Measurements from ENCODE around the gene AMN1. TPM values are rescaled to one million over a fixed set of nuclear protein-coding genes. Genes with fewer than 3 reads are reported as not detected.

The AMN1 gene
- total RNA-seq, 1 experiment from 2014 or later: 26.9 TPM

DNA sequence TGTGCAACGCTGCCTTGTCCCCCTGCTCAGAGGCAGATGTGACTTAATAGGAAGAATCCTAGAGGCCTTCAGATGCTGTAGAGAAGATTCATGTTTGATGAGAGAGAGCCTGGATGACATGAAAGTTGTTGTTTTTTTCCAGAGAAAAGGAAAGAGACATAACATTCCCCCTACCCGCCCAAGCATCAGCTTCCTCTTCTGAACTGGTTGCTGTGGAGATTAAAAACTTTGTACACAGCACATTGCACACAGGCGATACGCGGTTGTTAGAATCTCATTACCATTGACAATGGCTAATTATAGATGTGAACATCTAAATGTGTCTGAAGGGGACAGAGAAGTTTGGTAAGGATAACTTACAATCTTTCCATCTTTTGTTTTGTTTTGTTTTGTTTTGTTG, 82.9 kb downstream of the AMN1 start:
- no peaks in the 10 kb centered on the region for H3K9me3 ChIP-seq (ENCODE audit: control insufficient read depth in 1 of 2, insufficient read depth in 1 of 2, low read depth in 1 of 2, low read length in 2 of 2)
- CTCF ChIA-PET: interaction anchor here (1.7 kb wide), 1 partner anchor 7 kb away, joined by 4 read pairs; no protein-coding TSS in a partner anchor
- DNase-seq (ENCODE audit: low read depth, low spot score) (no peak), ATAC-seq (no peak)
- H3K27ac ChIP-seq (ENCODE audit: low read depth, low read length): no peak overlapping the region
- H3K4me3 ChIP-seq (replicated peaks in 1 of 2; ENCODE audit: low read depth in 1 of 2, low read length in 2 of 2): no peak overlapping the region
- no peak overlapping the region for H3K4me2 ChIP-seq (ENCODE audit: low read length)
- BruUV-seq (replicated peaks): no TSS peak
- H3K9me2 ChIP-seq (ENCODE audit: insufficient read depth): no peaks in the 10 kb centered on the region; the same call in 1 of the 2 replicates
- no peaks in the 10 kb centered on the region for H4K20me1 ChIP-seq (ENCODE audit: insufficient read depth)
- TF ChIP-seq JUND (IDR thresholded peaks at IDR 0.05) (no peak), CBX3 (IDR thresholded peaks at IDR 0.05; ENCODE audit: low read depth) (no peak), POLR2A (IDR thresholded peaks at IDR 0.05; ENCODE audit: borderline replicate concordance, extremely low read depth, insufficient read depth, insufficient read length) (no peak), SP1 (IDR thresholded peaks at IDR 0.05; ENCODE audit: low read depth) (no peak), RAD21 (IDR thresholded peaks at IDR 0.05; ENCODE audit: low read depth) (no peak), EZH2 (IDR thresholded peaks at IDR 0.05) (no peak), ZFX (IDR thresholded peaks at IDR 0.05) (no peak), TCF7L2 (IDR thresholded peaks at IDR 0.05; ENCODE audit: borderline replicate concordance, extremely low read depth, insufficient read depth, insufficient read length) (no peak)
- TF ChIP-seq, protein P1, sequence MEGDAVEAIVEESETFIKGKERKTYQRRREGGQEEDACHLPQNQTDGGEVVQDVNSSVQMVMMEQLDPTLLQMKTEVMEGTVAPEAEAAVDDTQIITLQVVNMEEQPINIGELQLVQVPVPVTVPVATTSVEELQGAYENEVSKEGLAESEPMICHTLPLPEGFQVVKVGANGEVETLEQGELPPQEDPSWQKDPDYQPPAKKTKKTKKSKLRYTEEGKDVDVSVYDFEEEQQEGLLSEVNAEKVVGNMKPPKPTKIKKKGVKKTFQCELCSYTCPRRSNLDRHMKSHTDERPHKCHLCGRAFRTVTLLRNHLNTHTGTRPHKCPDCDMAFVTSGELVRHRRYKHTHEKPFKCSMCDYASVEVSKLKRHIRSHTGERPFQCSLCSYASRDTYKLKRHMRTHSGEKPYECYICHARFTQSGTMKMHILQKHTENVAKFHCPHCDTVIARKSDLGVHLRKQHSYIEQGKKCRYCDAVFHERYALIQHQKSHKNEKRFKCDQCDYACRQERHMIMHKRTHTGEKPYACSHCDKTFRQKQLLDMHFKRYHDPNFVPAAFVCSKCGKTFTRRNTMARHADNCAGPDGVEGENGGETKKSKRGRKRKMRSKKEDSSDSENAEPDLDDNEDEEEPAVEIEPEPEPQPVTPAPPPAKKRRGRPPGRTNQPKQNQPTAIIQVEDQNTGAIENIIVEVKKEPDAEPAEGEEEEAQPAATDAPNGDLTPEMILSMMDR (IDR thresholded peaks at IDR 0.05 in 2 of 3, conservative IDR thresholded peaks at IDR 0.05 in 1 of 3; ENCODE audit: borderline replicate concordance in 1 of 3, insufficient read depth in 1 of 3, low read depth in 2 of 3, low read length in 2 of 3): no peak
- TF ChIP-seq, protein P2, sequence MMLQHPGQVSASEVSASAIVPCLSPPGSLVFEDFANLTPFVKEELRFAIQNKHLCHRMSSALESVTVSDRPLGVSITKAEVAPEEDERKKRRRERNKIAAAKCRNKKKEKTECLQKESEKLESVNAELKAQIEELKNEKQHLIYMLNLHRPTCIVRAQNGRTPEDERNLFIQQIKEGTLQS (IDR thresholded peaks at IDR 0.05): no peak
- TF ChIP-seq, protein P3, sequence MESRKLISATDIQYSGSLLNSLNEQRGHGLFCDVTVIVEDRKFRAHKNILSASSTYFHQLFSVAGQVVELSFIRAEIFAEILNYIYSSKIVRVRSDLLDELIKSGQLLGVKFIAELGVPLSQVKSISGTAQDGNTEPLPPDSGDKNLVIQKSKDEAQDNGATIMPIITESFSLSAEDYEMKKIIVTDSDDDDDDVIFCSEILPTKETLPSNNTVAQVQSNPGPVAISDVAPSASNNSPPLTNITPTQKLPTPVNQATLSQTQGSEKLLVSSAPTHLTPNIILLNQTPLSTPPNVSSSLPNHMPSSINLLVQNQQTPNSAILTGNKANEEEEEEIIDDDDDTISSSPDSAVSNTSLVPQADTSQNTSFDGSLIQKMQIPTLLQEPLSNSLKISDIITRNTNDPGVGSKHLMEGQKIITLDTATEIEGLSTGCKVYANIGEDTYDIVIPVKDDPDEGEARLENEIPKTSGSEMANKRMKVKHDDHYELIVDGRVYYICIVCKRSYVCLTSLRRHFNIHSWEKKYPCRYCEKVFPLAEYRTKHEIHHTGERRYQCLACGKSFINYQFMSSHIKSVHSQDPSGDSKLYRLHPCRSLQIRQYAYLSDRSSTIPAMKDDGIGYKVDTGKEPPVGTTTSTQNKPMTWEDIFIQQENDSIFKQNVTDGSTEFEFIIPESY (IDR thresholded peaks at IDR 0.05; ENCODE audit: extremely low read depth, insufficient replicate concordance, low read length): no peak
- TF ChIP-seq, protein P4, sequence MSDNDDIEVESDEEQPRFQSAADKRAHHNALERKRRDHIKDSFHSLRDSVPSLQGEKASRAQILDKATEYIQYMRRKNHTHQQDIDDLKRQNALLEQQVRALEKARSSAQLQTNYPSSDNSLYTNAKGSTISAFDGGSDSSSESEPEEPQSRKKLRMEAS (IDR thresholded peaks at IDR 0.05): no peak
- no peaks in the 10 kb centered on the region for H3K4me1 ChIP-seq (ENCODE audit: control insufficient read depth in 1 of 2, insufficient read depth in 2 of 2, low read length in 2 of 2)
- no peak overlapping the region for H2AFZ ChIP-seq (ENCODE audit: low read depth, low read length, poor library complexity, severe bottlenecking)
- POLR2A ChIA-PET: no interaction called here
- H3K9ac ChIP-seq (ENCODE audit: low read length): no peak overlapping the region
- H3K36me3 ChIP-seq (ENCODE audit: control insufficient read depth in 1 of 2, insufficient read depth in 2 of 2, low read length in 2 of 2): no peaks in the 10 kb centered on the region
- RAD21 ChIA-PET (ENCODE audit: low non-redundant PET in 1 of 2, low total read pairs in 2 of 2, uncharacterized antibody in 2 of 2, unreplicated experiment in 2 of 2): no interaction called here
- H3K27me3 ChIP-seq (ENCODE audit: insufficient read depth, low read length): no peaks in the 10 kb centered on the region
- no peaks in the 10 kb centered on the region for H3K79me2 ChIP-seq (ENCODE audit: insufficient read depth, low read length)
- intact Hi-C loops (cut with micrococcal nuclease): no loop called here
